HG03039 (cell line): Measurements from ENCODE around the gene ANKS3.

ENCODE experiments used
- ATAC-seq: cut with Tn5 transposase; IDR thresholded peaks from one replicate; pipeline ENCODE4 v1.9.1; 2021; ENCODE audit warnings: mild to moderate bottlenecking, moderate library complexity; ENCODE audit not compliant: unreplicated experiment

ANKS3 gene

DNA sequence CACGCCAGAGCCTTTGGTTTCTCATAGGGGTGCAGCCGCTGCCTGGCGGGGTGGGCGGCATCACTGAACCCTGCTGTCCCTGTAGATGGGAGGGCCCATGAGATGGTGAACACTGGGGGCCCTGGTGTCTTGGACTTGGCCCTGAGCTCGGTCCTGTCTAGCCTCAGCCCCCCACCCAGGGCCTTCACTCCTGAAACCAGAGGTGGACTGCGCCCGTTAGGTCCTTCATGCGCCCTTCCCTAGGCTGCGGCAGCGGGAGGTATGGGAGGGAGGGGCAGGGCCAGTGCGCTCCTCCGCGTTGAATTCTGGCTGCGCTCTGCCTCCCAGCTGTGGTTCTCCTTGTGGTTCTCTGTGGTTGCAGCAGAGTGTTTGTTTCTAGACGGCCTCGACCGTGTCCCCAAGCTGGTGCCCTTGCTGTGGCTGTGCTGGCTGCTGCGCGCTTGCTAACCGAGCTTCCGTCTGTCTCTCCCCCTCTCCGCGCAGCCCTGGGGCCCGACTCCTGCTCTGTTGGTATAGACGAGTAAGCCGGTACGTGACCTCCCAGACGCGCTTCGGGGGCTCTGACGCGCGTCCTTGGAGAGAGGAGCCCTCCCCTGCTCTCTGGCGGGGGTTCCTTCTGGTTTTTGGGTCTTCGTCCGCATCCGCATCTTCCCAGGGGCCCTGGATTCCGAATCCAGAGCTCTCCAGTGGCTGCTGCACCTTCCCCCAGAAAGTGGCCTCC lies 48.1 kb downstream of the ANKS3 start:
- no peak for ATAC-seq

DNA sequence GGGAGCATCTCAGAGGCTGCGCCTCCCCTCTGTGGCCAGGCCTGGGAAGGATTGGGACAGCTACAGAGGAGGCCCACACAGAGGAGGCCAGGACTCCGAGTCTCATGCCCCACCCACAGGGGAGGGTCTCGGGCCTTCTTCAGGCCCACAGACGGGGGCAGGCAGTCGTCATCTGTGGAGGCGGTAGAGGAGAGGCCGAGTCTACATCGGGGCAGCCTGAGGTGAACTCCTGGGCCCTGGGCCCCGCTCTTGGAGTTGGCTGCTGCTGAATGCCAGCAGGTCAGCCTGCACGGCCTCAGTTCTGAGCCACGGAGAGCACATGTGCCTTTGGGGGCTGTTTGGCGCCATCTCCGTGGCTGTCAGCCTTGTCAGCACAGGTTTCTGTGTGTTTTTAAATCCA lies 48.8 kb downstream of the ANKS3 start:
- ATAC-seq: no peak

DNA sequence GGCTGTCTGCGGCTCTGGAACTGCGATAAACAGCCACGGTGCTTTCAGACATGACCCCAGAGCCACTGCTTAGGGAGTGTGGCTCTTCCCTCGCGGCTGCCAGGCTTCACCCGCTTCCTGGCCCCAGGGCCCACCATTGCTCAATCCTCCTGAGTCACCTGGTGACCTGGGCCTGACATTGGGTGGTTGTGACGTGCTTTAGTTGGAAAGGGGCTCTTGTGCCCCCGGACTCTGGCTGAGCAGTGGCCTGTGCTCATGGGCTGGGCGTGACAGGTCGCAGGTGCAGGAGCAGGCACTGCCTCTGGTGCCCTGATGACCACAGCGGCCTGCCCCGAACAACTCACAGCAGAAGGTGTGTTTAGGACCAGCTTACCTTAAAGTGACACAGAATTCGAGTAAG lies 49.3 kb downstream of the ANKS3 start:
- ATAC-seq: no peak

DNA sequence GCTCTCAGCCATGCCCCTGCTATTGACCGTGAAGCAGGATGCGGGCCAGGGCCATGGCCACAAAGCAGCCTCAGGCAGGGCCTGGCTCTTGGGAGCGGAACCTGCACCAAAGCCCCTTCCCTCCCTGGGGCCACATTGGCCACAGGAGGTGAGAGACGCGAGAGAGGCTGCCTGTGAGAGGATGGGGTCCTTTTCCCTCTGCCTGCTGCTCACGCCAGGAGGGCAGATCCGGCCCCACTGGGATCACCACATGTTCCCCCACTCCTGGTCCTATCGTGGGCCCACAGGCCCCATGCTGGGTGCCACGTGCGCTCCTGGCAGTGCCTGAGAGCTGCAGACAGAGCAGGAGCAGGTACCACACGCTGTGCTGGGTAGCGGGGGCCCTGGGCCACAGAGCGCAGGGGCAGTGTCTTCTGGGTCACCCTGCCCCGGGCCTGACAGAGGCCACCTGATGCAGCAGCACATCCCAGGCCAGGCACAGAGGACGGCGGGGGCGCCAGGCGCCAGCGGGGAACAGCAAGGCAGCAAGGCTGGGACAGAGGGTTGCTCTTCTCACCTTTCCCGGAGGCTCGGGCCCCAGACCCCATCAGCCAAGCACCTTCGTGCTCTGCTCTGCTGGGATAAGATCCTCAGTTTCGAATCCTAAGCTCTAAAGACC lies 49.9 kb downstream of the ANKS3 start:
- no peak for ATAC-seq

DNA sequence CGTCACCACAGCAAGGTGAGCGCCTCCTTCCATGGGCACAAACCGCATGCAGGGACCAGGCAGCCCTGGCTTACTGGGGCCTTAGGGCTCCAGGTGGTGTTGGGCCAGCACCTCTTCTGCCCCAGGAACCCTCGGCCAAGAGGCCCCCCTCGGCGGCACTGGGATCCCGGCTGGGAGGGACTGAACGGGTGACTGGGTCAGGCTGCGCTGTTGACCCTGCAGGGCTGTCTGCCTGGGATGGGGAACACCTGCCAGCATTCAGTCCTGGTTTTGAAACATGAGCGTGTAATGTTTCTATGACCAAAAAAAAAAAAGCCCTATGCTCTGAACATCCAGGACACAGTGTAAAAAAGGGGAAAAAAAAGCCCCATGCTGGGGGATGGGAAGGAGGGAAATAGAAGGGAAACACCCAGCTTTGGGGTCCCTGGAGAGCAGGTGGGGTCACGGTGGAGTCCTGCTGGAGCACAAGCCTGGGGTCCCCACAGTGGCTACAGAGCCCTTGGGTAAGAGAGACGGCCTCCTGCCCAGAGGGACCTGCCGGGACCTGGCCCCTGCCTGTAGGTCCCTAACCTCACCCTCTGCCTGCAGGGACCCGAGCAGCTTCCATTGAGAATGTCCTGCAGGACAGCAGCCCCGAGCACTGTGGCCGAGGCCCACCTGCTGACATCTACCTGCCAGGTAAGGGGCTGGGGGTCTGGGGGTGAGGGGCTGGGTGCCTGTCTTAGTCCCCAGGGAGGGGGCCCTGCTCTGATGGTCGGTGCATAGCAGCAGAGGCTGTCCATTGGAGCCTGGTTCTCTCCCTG lies 50.6 kb downstream of the ANKS3 start:
- no peak for ATAC-seq

DNA sequence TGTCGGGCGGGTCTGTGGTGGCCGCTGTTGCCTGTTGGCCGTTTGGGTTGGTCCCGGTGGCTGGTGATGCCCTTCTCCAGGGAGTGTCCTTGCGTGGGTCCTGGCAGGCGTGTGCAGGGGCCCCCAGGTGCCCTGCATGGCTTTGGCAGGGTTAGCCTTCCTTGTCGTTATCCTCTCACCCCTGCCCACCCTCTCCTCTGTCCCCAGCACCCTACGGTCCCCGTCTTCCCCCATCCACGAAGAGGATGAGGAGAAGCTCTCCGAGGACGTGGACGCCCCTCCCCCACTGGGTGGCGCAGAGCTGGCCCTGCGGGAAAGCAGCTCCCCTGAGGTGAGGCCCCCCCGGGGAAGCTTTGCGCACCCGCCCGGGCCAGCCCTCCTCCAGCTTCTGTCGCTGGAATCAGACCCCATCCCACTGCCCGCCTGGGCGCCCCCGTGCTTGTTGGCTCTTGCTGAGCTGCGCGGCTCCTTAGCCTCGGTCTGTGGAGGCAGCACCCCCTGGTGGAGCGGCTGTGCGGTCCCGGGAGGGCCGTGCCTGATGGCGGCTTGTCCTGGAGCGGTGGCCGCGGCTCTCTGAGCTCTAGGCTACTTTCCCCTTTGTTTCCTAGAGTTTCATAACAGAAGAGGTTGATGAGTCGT lies 51.3 kb downstream of the ANKS3 start:
- ATAC-seq: no peak

DNA sequence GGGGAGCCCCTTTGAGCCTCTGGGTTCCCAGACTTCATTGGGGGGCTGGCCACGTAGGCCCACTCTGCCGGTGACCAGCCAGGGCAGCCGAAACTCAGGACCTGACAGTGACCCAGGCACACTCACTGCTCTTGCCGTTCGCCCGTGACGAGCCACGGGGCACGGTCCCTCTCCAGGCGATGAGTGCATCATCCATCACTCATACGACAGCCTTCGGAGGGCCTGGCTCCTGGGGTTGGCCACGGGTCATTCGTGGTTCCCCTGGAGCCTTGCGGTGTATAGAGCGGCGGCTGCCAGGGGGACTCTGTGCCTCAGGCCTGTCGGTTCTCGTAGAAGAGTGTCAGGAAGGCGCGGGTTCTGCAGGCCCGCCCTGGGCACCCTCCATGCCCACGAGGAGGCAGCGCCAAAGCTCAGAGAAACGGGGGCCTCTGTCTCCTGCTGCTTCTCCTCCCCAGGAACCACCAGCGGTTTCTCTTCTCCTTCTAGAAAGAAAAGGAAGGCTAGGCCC lies 51.9 kb downstream of the ANKS3 start:
- ATAC-seq: no peak

DNA sequence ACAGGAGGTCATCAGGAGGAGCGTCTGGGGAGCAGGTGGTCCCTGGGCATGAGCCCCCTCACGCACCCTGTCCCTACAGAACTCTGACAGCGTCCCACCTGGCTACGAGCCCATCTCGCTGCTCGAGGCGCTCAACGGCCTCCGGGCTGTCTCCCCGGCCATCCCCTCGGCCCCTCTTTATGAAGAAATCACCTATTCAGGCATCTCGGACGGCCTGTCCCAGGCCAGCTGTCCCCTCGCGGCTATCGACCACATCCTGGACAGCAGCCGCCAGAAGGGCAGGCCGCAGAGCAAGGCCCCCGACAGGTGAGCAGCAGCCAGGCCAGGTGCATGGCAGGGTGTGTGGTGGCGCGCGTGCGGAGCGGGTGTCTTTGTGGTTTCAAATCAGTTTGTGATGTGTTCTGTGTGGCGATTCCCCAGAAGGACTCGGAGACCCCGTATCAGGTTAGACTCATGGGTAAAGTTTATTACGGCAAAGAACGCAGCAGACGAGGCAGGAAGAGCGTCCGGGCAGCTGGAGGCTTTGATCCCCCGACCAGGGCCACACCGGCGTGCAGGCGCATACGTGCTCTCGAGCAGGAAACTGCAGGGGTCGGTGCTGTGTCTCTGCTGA lies 52.5 kb downstream of the ANKS3 start:
- no peak for ATAC-seq

DNA sequence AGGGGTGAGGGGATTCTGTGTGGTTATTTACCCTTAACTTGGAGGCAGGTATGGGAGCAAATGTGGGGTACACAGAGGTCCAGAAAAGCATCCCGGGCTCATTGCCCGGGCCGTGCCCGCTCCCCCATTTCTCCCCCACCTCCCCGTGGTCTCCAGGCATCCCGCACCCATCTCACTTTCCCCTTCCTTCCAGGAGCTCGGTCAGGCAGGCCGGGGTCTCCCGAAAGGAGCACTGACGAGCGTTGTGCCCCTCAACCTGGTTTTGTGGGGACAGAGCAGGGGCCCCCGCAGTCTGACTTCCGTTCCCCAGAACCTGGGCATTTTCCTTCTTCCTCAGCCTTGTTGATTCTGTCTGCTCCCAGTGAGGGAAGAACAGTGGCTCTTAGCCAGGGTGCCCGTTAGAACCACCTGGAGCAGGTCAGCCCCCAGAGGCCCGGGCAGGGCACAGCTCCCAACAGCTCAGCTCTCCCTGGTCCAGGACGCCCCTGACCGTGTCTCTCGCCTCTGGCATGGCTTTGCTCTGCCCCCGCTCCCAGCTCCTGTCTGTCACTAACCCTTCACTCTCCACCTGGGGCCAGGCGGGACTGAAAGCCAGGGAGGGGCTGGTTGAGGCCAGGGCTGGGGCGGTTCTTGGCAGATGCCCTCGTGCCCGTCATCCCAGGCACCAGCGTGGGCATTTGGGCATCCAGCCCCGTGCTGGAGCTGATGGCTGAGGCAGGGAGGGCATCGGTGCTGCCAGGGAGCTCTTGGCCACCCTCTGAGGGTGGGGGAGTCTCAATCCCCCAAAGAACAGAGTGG lies 53.2 kb downstream of the ANKS3 start:
- no peak for ATAC-seq

DNA sequence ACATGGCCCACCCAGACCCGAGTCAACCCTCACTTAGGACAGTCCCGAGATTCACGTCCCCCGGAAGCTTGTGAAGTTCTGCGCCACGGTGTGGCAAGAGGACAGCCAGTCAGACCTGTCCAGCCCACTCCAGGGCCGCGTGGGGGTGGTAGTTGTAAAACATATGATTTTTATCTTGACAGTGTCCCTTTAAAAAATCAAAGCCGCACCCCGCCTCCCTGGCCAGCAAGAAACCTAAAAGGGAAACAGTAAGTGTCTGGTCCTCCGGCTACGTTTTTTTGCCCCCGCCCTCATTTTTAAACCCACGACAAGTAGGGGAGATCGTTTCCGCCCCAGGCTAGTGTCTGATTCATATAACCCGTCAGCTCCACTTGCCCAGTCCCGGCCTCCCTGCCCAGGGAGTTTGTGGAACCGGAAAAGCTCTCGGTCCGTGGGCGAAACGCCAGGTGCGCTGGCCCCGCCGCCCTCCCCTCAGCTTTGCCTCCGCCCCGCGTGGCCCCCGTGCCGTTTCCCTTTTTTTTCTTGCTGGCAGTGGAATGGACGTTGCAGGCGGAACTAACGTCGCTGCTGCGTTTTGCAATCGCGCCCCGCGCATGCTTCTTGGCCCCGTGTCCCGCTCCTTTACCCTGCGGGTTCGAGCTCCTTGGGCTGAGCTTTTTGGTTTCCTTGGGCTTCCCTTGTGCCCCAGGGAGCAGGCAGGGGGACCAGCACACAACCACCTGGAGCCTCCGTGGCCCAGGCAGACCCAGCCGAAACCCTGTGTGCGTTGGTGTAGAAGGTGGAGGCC lies 54.0 kb downstream of the ANKS3 start:
- ATAC-seq: no peak

DNA sequence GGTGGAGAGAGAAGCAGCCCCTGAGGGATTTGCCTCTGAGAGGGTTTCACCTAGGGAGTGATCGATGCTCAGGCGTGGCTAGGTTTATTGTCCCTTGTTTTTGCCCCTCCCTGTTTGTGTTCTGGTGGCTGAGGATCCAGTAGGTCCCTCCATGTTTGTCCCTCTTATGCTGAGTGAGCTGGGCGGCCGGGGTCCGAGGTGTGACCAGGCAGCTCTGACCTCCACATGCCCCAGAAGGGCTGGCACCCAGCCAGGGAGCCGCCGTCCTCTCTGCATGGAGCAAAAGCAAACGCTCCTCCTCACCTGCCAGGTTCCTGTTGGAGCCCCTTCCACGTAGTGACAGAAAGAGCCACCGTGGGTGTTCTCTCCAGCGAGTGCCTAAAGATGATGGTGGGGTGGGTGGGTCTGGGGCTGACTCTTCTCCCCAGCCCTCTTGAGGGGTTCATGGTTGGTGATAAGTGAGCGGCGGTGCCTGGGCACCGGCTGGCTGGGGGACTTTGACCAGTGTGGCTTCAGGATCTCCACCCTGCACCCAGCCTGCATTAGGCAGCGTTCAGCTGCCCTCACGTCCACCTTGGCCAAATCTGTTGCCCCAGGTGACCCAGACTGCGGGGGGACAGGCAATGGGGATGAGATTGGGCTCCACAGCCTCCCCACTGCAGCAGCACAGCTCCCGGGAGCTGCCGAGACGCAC lies 54.8 kb downstream of the ANKS3 start:
- no peak for ATAC-seq

DNA sequence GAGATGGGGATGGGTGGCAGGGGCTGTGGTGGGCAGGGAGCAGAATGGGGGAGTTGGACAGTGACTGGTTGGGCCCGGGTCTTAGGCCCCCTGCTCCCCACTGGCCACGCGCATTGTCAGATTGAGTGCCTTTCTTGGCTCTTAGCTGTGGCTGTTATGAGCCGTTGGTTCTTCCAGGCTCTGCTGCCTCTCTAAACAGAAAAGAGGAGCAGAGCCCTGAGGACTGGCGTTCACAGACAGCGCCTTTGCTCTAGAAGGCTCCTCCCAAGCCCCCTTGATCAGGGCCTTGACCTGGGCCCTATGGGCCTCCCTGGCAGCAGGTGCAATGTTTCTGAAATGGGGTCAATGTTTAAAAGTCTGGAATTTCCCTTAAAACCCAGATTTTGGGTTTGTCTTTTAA lies 55.5 kb downstream of the ANKS3 start:
- no peak for ATAC-seq

DNA sequence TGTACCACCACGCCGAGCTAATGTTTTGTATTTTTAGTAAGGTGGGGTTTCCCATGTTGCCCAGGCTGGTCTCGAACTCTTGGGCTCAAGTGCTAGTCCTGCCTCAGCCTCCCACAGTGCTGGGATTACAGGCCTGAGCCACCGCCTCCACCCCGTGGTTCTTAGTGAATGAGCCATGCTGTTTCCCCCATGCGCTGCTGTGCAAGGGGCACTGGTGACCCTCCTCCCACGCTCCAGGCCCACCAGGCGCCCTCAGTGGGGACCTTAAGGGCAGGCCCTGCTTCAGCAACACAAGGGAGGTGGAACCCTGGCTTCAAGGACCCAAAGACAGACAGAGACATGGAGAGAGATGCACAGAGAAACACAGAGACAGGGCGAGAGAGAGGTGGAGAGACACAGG lies 56.1 kb downstream of the ANKS3 start:
- no peak for ATAC-seq

DNA sequence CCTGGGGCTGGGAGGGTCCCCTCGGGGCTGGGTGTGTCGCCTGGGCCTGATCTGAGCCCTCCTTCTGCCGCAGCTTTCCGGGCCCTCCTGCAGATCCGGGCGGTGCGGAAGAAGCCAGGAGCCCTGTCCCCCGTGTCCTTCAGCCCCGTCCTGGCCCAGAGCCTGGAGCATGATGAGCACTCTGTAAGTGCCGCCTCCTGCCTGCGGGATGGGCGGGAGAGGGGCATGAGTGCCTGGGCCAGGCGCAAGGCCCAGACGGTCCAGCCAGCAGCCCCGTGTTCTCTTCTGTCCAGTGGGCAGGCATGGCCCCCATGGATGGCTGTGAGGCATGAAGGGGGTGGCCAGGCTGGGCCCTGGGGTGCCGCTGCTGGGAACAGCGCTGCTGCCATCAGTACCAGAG lies 56.7 kb downstream of the ANKS3 start:
- no peak for ATAC-seq

DNA sequence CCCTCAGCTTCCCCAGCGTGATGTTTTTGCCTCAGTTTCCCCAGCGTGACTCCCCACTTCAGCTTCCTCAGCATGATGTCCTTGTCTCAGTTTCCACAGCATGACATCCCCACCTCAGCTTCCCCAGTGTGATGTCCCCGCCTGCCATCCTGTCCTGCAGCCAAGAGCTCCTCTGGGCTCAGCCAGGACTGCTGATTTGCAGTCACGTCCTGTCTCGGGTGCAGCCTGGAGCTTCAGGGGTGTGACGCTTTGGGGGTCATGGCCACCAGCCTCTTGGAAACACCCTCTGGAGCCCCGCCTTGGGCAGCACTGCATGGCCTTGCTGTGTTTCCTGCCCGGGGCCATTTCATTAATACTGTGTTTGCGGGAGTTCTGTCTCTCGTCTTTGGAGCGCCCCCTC lies 57.2 kb downstream of the ANKS3 start:
- no peak for ATAC-seq

DNA sequence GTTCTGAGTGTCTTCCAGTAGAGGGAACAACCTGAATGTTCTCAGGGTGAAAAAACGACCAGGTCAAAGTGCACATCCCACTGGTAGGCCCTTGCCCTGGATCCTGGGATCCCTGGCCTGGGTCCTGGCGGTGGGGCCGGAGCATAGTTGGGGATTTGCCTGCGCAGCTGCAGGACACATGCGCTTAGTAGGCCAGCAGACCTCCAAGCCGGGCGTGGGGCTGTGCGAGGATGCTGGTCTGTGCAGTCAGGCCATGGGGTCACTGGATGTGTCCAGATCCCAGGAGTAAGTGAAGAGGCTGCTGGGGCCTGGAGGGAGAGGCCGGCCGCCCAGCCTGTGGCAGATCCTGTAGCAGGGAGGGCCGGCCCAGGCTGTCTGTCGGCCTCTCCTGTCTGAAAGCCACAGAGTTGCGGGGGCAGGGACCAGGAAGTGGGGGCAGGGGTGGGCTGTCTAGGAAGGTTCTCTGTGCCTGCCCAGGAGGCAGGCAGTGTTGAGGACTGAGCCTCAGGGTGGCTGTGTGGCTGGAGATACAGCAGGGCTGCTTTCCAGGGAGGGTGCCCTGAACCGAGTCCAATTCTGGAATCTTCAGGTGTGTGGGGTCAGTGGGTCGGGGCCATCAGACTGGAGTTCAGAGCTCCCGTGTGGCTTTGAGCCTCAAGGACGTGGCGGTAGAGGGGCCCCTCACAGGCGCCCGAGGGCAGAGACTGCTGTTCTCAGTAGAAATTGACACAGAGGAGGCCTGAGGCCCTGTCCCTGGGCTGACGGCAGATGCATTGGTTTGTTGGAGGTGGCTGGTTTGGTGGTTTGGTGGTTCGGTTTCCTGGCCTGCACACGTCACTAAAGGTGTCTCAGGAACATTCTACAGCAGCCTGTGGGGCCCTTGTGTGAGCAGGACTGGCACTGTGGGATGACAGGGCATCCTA lies 57.9 kb downstream of the ANKS3 start:
- no peak for ATAC-seq

DNA sequence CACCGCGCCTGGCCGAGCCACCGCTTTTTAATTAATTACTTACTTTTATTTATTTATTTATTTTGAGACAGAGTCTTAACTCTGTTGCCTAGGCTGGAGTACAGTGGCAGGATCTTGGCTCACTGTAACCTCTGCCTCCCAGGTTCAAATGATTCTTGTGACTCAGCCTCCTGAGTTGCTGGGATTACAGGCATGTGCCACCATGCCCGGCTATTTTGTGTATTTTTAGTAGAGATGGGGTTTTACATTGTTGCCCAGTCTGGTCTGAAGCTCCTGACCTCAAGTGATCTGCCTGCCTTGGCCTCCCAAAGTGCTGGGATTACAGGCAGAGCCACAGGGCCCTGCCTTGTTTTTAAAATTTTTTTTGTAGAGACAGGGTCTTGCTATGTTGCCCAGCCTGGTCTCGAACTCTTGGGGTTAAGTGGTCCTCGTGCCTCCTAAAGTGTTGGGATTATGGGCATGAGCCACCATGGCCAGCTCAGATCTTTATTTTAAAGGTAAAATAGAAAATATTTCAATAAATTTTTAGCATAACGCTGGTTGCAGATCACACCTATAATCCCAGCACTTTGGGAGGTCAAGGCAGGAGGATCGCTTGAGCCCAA lies 59.0 kb downstream of the ANKS3 start:
- ATAC-seq: no peak
